GM06990 (cell line): ENCODE data around the gene OR51V1.

Source experiments
- DNase-seq: peaks from one replicate; pipeline ENCODE4 v3.0.0-alpha.2; 2011; ENCODE audit not compliant: insufficient read length; ENCODE audit errors: extremely low read depth
- H3K27me3 ChIP-seq: replicated peaks from 2 replicates; pipeline ENCODE4 v1.6.0; 2011; ENCODE audit warnings: low read length; ENCODE audit not compliant: control insufficient read depth, insufficient read depth
- H3K36me3 ChIP-seq: 2 replicates; pipeline ENCODE4 v1.5.1; 2011; ENCODE audit warnings: low read length; ENCODE audit not compliant: control insufficient read depth, insufficient read depth
- H3K4me3 ChIP-seq: replicated peaks from 2 replicates; pipeline ENCODE4 v1.5.1; 2011; ENCODE audit warnings: low read depth, mild to moderate bottlenecking, control low read depth, low read length
- TF ChIP-seq, protein P1 (sequence below): IDR thresholded peaks from 2 replicates; pipeline ENCODE4 v1.5.1; 2011; ENCODE audit warnings: low read length, control low read depth, mild to moderate bottlenecking, inconsistent platforms; ENCODE audit not compliant: insufficient read depth, poor library complexity, severe bottlenecking

Gene OR51V1

DNA sequence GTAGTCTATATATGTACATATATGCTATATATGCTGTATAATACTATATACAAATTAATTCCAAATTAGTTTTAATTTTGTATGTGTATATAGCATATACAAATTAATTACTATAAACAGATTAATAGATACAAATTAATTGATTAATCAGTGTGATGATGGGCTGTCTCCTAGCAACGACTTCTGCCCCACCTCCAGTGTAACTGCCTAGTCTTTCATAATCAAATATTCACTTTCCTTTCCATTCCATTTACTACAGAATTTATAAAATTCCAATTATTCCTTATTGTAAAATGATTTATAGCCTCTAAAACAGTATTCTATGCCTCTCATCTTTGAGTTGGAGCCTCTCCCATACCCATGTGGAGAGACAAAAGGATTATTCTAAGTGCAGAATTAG lies 32.8 kb upstream of the OR51V1 start:
- no peak for DNase-seq
- Histone ChIP-seq H3K4me3 (no peak overlapping the region), H3K27me3 (no peaks in the 10 kb centered on the region), H3K36me3 (no peaks in the 10 kb centered on the region)
- TF ChIP-seq, protein P1, sequence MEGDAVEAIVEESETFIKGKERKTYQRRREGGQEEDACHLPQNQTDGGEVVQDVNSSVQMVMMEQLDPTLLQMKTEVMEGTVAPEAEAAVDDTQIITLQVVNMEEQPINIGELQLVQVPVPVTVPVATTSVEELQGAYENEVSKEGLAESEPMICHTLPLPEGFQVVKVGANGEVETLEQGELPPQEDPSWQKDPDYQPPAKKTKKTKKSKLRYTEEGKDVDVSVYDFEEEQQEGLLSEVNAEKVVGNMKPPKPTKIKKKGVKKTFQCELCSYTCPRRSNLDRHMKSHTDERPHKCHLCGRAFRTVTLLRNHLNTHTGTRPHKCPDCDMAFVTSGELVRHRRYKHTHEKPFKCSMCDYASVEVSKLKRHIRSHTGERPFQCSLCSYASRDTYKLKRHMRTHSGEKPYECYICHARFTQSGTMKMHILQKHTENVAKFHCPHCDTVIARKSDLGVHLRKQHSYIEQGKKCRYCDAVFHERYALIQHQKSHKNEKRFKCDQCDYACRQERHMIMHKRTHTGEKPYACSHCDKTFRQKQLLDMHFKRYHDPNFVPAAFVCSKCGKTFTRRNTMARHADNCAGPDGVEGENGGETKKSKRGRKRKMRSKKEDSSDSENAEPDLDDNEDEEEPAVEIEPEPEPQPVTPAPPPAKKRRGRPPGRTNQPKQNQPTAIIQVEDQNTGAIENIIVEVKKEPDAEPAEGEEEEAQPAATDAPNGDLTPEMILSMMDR: no peak

DNA sequence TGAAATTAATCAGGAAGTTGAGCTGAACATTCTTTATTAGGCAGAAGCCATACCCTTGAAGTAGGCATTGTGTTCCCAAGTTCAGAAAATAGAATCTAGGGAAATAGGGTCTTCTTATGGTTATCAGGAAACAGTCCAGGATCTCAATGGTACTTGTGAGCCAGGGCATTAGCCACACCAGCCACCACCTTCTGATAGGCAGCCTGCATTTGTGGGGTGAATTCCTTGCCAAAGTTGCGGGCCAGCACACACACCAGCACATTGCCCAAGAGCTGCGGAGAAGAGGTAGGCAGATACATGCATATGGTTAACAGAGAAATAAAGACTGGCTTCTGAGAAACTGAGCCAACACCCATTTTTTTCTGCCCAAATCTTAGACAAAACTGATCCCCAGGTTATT lies 32.3 kb upstream of the OR51V1 start:
- no peaks in the 10 kb centered on the region for H3K36me3 ChIP-seq
- H3K4me3 ChIP-seq: no peak overlapping the region
- DNase-seq: no peak
- H3K27me3 ChIP-seq: no peaks in the 10 kb centered on the region
- TF ChIP-seq, protein P1: no peak

DNA sequence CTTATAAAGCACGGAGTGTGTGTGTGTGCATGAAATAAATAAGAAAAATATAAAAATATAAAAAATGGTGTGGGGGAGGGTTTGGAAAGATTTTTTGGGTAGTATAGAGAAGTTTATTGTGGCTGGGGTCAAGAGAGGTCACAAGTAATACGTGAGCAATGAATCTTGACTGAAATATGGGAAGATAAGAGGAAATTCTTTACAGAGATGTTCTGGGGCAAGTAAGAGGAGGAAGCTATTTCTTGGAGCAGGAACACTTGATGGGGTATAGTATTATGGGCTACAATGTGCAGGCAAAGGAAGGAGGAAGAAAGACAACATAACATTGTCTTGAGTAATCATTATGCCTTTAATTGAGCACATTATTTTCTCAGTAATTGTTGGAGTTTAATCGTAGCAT lies 31.7 kb upstream of the OR51V1 start:
- H3K36me3 ChIP-seq: no peaks in the 10 kb centered on the region
- TF ChIP-seq, protein P1: no peak
- H3K4me3 ChIP-seq: no peak overlapping the region
- no peak for DNase-seq
- H3K27me3 ChIP-seq: no peaks in the 10 kb centered on the region

DNA sequence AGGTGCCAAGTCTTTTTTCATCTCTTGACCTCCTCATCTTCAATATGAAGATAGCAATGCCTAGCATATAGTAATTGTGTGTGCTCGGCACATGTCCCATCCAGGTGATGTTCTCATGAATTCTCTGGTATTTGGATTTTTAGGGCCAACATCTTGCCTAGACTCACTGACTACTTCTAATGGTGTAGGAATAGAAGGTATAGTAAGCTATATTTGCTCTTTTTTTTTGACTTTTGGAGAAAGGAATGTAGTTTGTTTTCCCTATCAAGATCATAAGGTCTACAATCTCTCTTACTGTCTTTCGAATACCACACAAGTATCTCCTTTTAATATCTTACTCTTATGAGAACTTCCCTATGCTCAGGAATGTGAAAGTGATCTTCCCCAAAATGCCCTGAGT lies 30.6 kb upstream of the OR51V1 start:
- no peaks in the 10 kb centered on the region for H3K27me3 ChIP-seq
- H3K4me3 ChIP-seq: no peak overlapping the region
- TF ChIP-seq, protein P1: no peak
- DNase-seq: no peak
- no peaks in the 10 kb centered on the region for H3K36me3 ChIP-seq

DNA sequence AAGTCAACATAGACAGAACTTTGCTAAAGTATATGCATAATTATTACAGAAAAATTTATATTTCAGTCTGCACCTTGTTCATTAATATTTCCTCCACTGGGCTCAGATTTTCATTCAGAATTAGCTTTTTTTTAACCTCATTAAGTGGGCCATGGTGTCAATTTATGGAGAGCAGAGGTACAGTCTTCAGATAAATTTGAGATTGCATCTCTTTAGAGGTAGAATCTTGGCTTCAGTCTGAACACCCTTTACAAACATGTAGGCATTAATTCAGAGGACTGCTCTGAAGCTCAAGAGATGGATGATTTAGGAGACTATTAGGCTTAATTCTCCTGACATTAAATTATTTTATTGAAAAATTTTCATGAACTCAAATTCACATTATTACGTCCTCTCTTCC lies 29.8 kb upstream of the OR51V1 start:
- DNase-seq: no peak
- H3K36me3 ChIP-seq: no peaks in the 10 kb centered on the region
- TF ChIP-seq, protein P1: no peak
- no peaks in the 10 kb centered on the region for H3K27me3 ChIP-seq
- H3K4me3 ChIP-seq: no peak overlapping the region

DNA sequence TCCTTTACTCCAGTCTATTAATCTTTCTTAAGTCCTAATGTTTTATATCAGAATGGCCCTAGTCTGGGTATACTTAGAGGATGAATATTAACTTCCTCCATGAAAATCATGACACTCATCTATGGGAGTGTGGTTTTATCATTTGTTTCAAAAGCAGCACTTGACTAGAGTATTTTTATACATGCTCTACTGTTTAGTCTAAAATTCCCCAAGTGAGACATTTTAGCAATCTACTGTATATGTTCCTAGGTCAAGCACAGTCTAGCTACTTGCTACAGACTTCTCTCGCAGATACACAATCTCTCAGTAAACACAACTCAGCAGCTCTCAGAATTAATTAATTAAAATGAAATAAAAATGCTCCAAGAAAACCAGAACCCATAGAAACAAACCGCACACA lies 29.3 kb upstream of the OR51V1 start:
- TF ChIP-seq, protein P1: no peak
- Histone ChIP-seq H3K36me3 (no peaks in the 10 kb centered on the region), H3K4me3 (no peak overlapping the region), H3K27me3 (no peaks in the 10 kb centered on the region)
- no peak for DNase-seq
